Measurements from ENCODE around the gene TENM4.

The TENM4 gene

DNA sequence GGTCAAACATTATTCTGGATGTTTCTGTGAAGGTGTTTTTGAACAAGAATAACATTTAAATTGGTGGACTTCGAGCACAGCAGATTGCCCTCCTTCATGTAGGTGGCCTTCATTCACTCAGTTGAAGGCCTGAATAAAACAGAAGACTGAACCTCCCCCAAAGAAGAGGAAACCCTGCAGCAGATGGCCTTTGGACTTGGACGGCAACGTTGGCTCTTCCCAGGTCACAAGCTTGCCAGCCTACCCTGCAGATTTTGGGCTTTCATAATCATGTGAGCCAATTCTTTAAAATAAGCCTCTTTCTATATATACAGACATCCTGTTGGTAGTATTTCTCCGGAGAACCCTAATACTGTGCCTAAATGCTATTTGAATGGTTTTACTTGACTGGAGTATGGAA lies 434.0 kb downstream of the TENM4 start:
- DNase-seq (ENCODE audit: low read depth, low spot score): no peak
- H3K9ac ChIP-seq (ENCODE audit: insufficient read length): no peak overlapping the region
- H3K36me3 ChIP-seq (ENCODE audit: insufficient read depth, low read length): no peaks in the 10 kb centered on the region
- no peaks in the 10 kb centered on the region for H3K9me3 ChIP-seq (ENCODE audit: low read depth, low read length)
- TF ChIP-seq FOXP2 (optimal IDR thresholded peaks at IDR 0.05; ENCODE audit: control extremely low read depth, extremely low read length, insufficient read depth) (no peak), POLR2AphosphoS5 (IDR thresholded peaks at IDR 0.05; ENCODE audit: borderline replicate concordance, low read depth, low read length) (no peak), EZH2 (IDR thresholded peaks at IDR 0.05) (no peak)
- no peak overlapping the region for H3K27ac ChIP-seq
- no peak overlapping the region for H3K4me3 ChIP-seq

- Histone ChIP-seq H3K9ac (ENCODE audit: insufficient read length) (no peak overlapping the region), H3K27ac (no peak overlapping the region), H3K4me3 (no peak overlapping the region), H3K36me3 (ENCODE audit: insufficient read depth, low read length) (no peaks in the 10 kb centered on the region), H3K9me3 (ENCODE audit: low read depth, low read length) (no peaks in the 10 kb centered on the region)
- TF ChIP-seq FOXP2 (optimal IDR thresholded peaks at IDR 0.05; ENCODE audit: control extremely low read depth, extremely low read length, insufficient read depth) (no peak), EZH2 (IDR thresholded peaks at IDR 0.05) (no peak), POLR2AphosphoS5 (IDR thresholded peaks at IDR 0.05; ENCODE audit: borderline replicate concordance, low read depth, low read length) (no peak)
- DNase-seq (ENCODE audit: low read depth, low spot score): no peak
Measured at GRCh38 chr11:78996007-78996406, 444.8 kb downstream of the TENM4 start.

DNA sequence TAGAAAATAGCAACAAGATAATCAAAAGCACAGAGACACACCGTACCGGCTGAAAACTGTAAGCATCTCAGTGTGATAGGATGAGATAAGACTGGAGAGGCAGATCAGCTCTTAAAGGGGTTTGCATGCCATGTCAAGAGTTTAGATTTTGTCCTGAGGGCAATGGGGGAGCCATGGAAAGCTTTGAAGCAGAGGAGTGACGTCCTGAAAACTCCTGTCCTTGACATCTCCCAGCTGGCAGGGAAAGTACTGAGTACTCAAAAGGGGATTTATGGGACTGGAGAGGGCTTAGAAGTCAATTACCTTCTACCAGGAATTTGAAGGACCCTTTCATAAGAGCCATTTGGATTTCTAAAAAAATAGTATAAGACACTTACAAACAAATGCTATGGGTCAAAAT lies 445.7 kb downstream of the TENM4 start:
- Histone ChIP-seq H3K9ac (ENCODE audit: insufficient read length) (no peak overlapping the region), H3K9me3 (ENCODE audit: low read depth, low read length) (no peaks in the 10 kb centered on the region), H3K36me3 (ENCODE audit: insufficient read depth, low read length) (no peaks in the 10 kb centered on the region), H3K27ac (no peak overlapping the region), H3K4me3 (no peak overlapping the region)
- no peak for DNase-seq (ENCODE audit: low read depth, low spot score)
- no peak for TF ChIP-seq POLR2AphosphoS5 (IDR thresholded peaks at IDR 0.05; ENCODE audit: borderline replicate concordance, low read depth, low read length)
- TF ChIP-seq FOXP2 (optimal IDR thresholded peaks at IDR 0.05; ENCODE audit: control extremely low read depth, extremely low read length, insufficient read depth): no peak
- TF ChIP-seq EZH2 (IDR thresholded peaks at IDR 0.05): no peak

- Histone ChIP-seq H3K36me3 (ENCODE audit: insufficient read depth, low read length) (no peaks in the 10 kb centered on the region), H3K27ac (no peak overlapping the region), H3K4me3 (no peak overlapping the region), H3K9me3 (ENCODE audit: low read depth, low read length) (no peaks in the 10 kb centered on the region), H3K9ac (ENCODE audit: insufficient read length) (no peak overlapping the region)
- no peak for TF ChIP-seq FOXP2 (optimal IDR thresholded peaks at IDR 0.05; ENCODE audit: control extremely low read depth, extremely low read length, insufficient read depth)
- no peak for TF ChIP-seq POLR2AphosphoS5 (IDR thresholded peaks at IDR 0.05; ENCODE audit: borderline replicate concordance, low read depth, low read length)
- TF ChIP-seq EZH2 (IDR thresholded peaks at IDR 0.05): no peak
- no peak for DNase-seq (ENCODE audit: low read depth, low spot score)
Measured at GRCh38 chr11:78993802-78994430, 446.9 kb downstream of the TENM4 start.

- Histone ChIP-seq H3K9me3 (ENCODE audit: low read depth, low read length) (no peaks in the 10 kb centered on the region), H3K27ac (no peak overlapping the region), H3K9ac (ENCODE audit: insufficient read length) (no peak overlapping the region), H3K36me3 (ENCODE audit: insufficient read depth, low read length) (no peaks in the 10 kb centered on the region), H3K4me3 (no peak overlapping the region)
- TF ChIP-seq POLR2AphosphoS5 (IDR thresholded peaks at IDR 0.05; ENCODE audit: borderline replicate concordance, low read depth, low read length) (no peak), EZH2 (IDR thresholded peaks at IDR 0.05) (no peak), FOXP2 (optimal IDR thresholded peaks at IDR 0.05; ENCODE audit: control extremely low read depth, extremely low read length, insufficient read depth) (no peak)
- no peak for DNase-seq (ENCODE audit: low read depth, low spot score)
Measured at GRCh38 chr11:78991681-78992080, 449.1 kb downstream of the TENM4 start.

DNA sequence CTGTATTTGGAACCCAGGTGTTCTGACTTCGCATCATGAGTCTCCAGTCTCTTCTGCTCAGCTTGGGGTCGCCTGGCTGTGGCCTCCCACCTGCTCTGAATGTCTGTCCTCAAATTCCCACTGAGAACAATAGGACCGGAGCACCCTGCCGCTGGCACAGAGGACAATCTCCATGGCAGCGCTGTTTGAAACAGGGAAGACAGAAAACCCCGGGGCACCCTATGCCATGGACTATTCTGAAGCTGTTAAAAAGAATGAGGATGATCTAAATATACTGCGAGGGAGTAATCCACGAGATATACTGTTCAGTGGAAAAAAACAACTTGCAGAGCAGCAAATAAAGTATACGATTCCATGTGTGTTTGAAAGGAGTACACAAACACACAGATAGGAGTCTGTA lies 450.6 kb downstream of the TENM4 start:
- no peaks in the 10 kb centered on the region for H3K9me3 ChIP-seq (ENCODE audit: low read depth, low read length)
- no peak overlapping the region for H3K4me3 ChIP-seq
- TF ChIP-seq FOXP2 (optimal IDR thresholded peaks at IDR 0.05; ENCODE audit: control extremely low read depth, extremely low read length, insufficient read depth) (no peak), POLR2AphosphoS5 (IDR thresholded peaks at IDR 0.05; ENCODE audit: borderline replicate concordance, low read depth, low read length) (no peak), EZH2 (IDR thresholded peaks at IDR 0.05) (no peak)
- DNase-seq (ENCODE audit: low read depth, low spot score): no peak
- no peak overlapping the region for H3K9ac ChIP-seq (ENCODE audit: insufficient read length)
- no peaks in the 10 kb centered on the region for H3K36me3 ChIP-seq (ENCODE audit: insufficient read depth, low read length)
- no peak overlapping the region for H3K27ac ChIP-seq

DNA sequence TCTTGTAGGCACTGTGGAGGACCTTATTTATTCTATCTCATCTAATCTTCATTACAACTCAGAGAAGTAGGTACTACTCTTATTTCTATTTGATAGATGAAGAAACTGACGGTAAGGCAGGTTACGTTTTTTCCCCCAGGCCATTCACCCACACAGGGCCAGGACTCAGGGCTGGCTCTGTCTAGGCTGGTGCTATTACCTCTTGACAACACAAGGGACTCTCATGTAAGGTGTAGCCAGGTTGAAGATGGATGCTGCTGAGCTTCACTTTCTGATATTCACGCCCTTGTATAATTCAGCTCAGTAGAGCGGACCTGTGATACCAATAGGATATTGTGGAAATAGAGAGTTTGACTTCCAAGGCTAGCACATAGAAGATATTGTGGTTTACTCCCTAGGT lies 453.1 kb downstream of the TENM4 start:
- no peak for DNase-seq (ENCODE audit: low read depth, low spot score)
- no peak overlapping the region for H3K27ac ChIP-seq
- H3K9ac ChIP-seq (ENCODE audit: insufficient read length): no peak overlapping the region
- H3K4me3 ChIP-seq: no peak overlapping the region
- TF ChIP-seq POLR2AphosphoS5 (IDR thresholded peaks at IDR 0.05; ENCODE audit: borderline replicate concordance, low read depth, low read length) (no peak), FOXP2 (optimal IDR thresholded peaks at IDR 0.05; ENCODE audit: control extremely low read depth, extremely low read length, insufficient read depth) (no peak), EZH2 (IDR thresholded peaks at IDR 0.05) (no peak)
- no peaks in the 10 kb centered on the region for H3K9me3 ChIP-seq (ENCODE audit: low read depth, low read length)
- H3K36me3 ChIP-seq (ENCODE audit: insufficient read depth, low read length): no peaks in the 10 kb centered on the region

DNA sequence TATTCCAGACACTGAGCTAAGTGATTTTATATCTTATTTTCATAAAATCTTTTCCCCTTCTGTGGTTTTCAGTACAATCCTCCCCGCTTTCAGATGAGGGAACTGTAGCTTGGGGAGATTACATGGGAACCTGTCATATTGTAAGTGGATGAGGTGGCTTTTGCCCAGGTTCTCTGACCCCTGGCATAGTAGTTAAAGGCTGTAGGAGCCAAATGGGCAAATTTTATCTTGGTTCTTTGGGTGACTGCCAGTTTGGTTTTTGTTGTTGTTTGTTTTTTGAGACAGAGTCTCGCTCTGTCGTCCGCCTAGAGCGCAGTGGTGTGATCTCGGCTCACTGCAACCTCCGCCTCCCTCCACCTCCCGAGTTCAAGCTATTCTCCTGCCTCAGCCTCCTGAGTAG lies 454.5 kb downstream of the TENM4 start:
- H3K27ac ChIP-seq: no peak overlapping the region
- no peak for DNase-seq (ENCODE audit: low read depth, low spot score)
- TF ChIP-seq FOXP2 (optimal IDR thresholded peaks at IDR 0.05; ENCODE audit: control extremely low read depth, extremely low read length, insufficient read depth) (no peak), EZH2 (IDR thresholded peaks at IDR 0.05) (no peak), POLR2AphosphoS5 (IDR thresholded peaks at IDR 0.05; ENCODE audit: borderline replicate concordance, low read depth, low read length) (no peak)

DNA sequence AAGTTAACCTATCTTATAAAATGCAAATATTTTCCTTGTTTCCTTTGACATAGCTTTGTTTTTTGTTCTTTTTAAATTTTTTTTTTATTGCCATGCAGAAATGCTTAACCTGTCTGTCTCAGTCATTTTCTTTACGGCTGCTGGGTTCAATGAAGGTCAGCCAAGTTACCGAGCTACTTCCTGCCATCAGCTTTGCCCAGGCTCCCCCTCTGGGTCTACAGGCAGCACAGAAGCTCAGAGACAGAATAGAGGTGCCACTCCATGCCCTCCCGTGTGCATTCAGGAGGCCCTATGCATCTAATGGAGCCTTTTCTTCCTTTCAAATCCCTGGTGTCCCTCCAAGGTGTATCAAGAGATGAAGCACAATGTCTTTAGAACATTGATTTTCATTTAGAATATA lies 455.2 kb downstream of the TENM4 start:
- no peaks in the 10 kb centered on the region for H3K9me3 ChIP-seq (ENCODE audit: low read depth, low read length)
- TF ChIP-seq FOXP2 (optimal IDR thresholded peaks at IDR 0.05; ENCODE audit: control extremely low read depth, extremely low read length, insufficient read depth): no peak
- TF ChIP-seq EZH2 (IDR thresholded peaks at IDR 0.05): no peak
- TF ChIP-seq POLR2AphosphoS5 (IDR thresholded peaks at IDR 0.05; ENCODE audit: borderline replicate concordance, low read depth, low read length): no peak
- no peak for DNase-seq (ENCODE audit: low read depth, low spot score)
- H3K36me3 ChIP-seq (ENCODE audit: insufficient read depth, low read length): no peaks in the 10 kb centered on the region
- no peak overlapping the region for H3K27ac ChIP-seq
- H3K9ac ChIP-seq (ENCODE audit: insufficient read length): no peak overlapping the region
- no peak overlapping the region for H3K4me3 ChIP-seq

More for the DNA sequence above, 454.5 kb downstream of the TENM4 start:
- Histone ChIP-seq H3K9me3 (ENCODE audit: low read depth, low read length) (no peaks in the 10 kb centered on the region), H3K4me3 (no peak overlapping the region), H3K36me3 (ENCODE audit: insufficient read depth, low read length) (no peaks in the 10 kb centered on the region), H3K9ac (ENCODE audit: insufficient read length) (no peak overlapping the region)
